CD4-positive, alpha-beta T cell treated with Interleukin-15 for 1 hour (primary cell): ENCODE data around the gene PPP2R3C.
"Not testable (repeated sequence)": the region's sequence is repeated elsewhere in the genome, so short reads cannot be mapped to it uniquely, and the experiment has no call there.

ENCODE experiments used
- DNase-seq: peaks from one replicate; pipeline ENCODE4 v3.0.0-alpha.2; 2020

Gene PPP2R3C

DNA sequence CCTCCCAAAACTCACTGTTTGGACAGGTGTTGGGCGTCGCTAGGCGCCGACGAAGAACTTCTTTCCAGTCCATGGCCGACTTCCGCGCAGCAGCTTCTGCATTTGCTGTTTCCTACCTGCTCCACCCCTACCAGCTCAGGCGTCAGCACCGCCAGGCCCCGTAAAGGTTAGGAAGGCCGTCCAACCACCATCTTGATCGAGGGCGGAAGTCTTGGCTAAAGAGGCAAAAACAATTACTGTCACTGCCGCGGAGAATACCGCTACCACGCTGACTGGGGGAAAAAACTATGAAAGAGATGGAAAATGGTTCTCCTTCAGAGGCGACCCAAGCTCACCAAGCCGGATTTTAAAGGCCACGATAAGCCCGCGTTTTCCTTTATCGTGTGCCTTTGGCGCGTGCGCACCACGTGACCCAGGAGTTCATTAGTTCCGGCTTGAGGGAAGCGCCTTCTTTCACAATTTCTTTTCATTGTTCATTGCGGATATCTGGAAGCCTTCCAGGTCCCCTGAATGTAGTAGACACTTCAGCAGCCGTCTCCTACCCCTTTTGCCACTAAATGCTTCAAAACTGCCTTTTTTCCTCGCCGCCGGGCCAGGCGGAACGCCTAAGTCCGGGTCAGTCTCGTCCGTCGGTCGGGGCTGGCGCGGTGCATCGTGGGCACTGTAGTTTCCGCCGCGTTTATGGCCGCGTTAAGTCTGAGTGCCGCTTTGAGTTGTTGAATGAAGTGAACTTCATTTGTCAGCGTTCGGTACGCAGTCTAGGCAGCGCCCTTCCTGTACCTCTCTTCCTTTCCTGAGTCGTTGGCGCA, at the start of gene PPP2R3C, which contains the start of gene PRORP:
TSS of gene PPP2R3C (minus strand) at position 104 of the 809 bp plus-strand sequence. CDS start at position 73, 31 bp downstream.
TSS of gene PRORP (plus strand) at position 666 of the 809 bp plus-strand sequence. CDS start 694 bp downstream, outside the sequence.
- peak; percentile 96 for DNase-seq

DNA sequence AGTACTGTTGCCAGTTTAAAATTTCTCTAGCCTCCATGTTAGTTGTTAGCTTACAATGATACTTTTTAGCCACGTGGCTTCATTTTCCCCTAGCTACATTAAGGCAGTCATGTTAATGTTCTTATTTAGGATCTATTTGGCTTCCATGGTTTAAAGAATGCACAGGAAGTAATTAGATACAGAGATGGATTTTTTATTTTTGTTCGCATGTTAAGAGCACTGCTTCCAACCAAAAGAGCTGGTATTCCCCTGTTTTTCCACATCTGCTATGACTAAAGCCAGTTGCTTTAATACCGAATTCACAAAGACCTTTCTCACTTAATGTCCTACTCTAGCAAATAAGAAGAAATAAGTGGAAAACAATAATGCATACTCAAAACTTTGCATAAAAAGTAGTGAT, 45.7 kb upstream of the PPP2R3C start:
- DNase-seq = no peak

DNA sequence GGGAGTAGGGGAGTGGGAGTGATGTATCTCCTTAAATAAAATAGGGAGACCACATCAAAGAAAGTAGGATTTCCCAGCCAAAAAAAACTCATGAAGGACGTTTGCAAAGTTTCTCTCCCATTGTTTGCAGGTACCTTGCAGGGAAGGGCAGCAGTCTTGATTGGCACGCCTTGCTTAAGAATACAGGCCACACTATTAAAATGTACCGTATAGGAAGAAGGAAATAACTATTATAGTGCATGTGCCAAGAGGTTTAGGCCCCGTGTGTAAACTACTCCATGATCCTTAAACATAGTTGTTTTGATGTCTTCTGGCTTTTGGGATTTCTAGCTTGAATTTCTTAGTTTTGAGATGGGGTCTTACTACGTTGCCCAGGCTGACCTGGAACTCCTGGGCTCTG, 43.1 kb upstream of the PPP2R3C start:
- no peak for DNase-seq

GRCh38 chr14:35163384-35163783, 41.6 kb upstream of the PPP2R3C start:
- DNase-seq = no peak

DNA sequence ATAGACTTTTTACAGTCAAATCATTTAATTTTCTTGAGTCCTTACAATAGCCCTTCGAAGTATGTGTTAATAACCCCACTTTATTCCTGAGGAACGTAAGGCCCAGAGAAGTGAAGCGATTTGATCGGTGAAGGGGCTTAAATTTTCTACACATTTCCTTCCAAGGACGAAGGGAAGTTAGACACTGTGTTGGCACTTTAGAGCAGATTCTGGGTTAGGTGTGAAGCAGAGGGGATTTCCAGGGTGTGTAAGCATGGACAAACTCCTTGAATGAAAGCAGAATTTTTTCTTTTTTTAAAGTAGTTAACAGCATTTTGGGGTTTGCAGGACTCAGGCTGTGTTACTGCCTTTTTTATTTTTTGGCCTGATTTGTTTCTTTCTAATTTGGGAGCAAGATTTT, 39.4 kb upstream of the PPP2R3C start:
- no peak for DNase-seq

GRCh38 chr14:35159742-35160409, 38.1 kb upstream of the PPP2R3C start:
- DNase-seq = no peak

DNA sequence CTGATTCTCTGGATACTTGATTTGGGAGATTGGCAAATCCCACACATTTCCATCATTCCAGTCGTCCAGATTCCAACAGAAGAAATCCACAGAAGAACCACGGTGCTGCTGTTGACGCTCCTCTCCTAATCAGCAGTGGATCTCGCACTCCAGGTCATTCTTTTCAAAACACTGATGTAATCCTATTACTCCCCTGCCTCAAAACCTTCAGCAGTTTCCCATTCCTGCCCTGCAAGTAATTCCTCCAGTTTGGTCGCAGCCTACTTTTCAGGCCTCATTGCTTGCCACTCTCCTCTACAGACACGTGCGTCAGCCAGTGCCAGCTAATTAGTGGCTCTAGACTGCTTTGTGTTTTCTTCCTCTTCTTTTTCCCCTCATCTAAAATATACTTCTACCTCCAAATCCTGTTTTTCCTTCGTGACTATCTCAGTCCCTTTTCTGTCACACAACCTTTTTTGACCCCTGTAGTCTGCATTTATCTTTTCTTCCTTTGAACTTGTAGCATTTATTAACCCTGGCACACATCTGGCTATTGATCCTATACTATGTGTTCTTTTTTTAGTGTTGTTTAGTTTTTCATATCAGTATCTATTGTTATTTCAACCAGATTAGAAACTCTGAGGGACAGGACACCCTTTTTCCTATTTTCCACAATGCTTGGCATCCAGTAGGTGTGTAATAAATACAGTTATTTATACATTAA, 37.3 kb upstream of the PPP2R3C start:
- DNase-seq = no peak

- DNase-seq = no peak
Observed at GRCh38 chr14:35158491-35158890, 36.7 kb upstream of the PPP2R3C start.

DNA sequence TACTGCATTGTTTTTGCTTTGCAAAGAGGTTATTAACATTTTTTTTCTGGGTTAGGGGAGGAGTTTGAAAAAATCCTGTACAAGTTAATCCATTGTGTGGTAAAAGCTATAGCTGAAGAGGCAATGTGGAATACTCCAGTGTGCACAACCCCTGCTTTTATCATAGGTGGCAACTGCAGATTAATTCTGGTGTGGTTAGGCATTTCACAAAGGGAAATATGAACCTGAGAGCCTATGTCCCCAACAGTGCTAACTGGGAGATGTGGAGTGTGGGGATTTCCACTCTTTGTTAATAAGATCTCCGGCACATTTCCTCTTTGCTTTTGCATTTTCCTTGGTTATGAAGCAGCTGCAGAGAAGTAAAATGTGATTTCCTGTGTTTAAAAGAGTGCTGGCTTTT, 34.2 kb upstream of the PPP2R3C start:
- no peak for DNase-seq

DNA sequence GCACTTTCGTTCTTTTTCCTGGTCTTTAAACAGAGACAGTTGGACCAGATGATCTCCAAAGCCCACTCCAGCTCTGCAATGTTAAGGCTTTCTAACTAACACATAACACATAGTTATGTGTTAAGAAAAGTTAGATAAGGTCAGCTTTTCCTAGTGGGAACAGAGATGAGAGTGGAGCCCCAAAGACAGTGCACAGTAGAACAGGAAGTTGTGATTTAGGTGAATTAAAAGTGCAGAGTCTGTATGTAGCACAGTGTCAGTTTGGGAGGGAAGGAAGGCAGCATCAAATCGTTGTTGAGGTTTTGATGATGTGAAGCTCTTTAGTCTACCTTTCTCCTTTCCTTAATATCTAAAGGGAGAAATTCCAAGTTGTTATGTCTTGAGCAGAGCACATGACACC, 32.2 kb upstream of the PPP2R3C start:
- DNase-seq = no peak

- DNase-seq = not testable (repeated sequence)
Observed at GRCh38 chr14:35152531-35152930, 30.7 kb upstream of the PPP2R3C start.

- no peak for DNase-seq
Observed at GRCh38 chr14:35149239-35149638, 27.4 kb upstream of the PPP2R3C start.

DNA sequence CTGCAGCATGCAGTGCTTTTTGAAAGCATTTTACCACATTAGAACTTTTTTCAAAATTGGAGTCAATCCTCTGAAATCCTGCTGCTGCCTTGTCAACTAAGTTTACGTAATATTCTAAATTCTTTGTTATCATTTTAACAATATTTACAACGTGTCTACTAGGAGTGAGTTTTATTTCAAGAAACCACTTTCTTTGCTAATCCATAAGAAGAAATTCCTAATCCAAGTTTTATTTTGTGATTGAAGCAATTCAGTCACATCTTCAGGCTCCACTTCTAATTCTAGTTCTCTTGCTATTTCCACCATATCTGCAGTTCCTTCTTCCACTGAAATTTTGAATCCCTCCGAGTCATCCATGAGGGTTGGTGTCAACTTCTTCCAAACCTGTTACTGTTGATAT, 25.9 kb upstream of the PPP2R3C start:
- no peak for DNase-seq

- no peak for DNase-seq
Observed at GRCh38 chr14:35147186-35147585, 25.4 kb upstream of the PPP2R3C start.

DNA sequence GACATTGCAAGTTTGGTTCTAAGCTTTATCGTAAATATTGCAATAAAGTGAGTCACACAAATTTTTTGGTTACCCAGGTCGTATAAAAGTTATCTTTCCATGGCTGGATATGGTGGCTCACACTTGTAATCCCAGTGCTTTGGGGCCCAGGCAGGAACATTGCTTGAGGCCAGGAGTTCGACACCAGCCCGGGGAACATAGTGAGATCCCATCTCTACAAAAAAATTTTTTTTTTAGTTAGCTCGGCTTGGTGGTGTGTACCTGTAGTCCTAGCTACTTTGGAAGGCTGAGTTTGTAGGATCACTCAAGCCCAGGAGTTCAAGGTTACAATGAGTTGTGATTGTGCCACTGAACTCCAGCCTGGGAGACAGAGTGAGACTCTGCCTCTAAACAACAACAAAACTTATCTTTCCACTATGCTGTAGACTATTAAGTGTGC, 24.9 kb upstream of the PPP2R3C start:
- DNase-seq = no peak

DNA sequence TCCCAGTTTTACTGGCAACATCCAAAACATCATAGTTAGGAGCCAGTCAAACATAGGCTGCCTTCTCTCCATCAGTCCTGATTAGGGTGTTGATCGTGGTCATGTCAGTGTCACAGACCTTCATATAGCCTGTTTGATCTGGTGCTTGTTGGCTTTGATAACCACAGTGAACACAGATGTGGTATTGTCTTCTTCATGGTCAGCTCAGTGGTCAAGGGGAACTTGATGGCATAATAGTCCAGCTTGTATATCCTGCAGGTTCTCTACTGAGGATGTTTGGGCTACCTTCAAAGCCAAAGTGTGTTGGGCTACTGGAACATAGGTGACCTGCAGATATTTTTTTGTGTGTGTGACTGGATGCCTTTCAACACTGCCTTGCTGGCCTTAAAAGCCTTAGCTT, 22.2 kb upstream of the PPP2R3C start:
- DNase-seq = no peak

- no peak for DNase-seq
Observed at GRCh38 chr14:35140718-35141581, 19.2 kb upstream of the PPP2R3C start.

GRCh38 chr14:35138585-35138984, 16.8 kb upstream of the PPP2R3C start:
- DNase-seq = no peak

- no peak for DNase-seq
Observed at GRCh38 chr14:35134329-35135123, 12.7 kb upstream of the PPP2R3C start.

DNA sequence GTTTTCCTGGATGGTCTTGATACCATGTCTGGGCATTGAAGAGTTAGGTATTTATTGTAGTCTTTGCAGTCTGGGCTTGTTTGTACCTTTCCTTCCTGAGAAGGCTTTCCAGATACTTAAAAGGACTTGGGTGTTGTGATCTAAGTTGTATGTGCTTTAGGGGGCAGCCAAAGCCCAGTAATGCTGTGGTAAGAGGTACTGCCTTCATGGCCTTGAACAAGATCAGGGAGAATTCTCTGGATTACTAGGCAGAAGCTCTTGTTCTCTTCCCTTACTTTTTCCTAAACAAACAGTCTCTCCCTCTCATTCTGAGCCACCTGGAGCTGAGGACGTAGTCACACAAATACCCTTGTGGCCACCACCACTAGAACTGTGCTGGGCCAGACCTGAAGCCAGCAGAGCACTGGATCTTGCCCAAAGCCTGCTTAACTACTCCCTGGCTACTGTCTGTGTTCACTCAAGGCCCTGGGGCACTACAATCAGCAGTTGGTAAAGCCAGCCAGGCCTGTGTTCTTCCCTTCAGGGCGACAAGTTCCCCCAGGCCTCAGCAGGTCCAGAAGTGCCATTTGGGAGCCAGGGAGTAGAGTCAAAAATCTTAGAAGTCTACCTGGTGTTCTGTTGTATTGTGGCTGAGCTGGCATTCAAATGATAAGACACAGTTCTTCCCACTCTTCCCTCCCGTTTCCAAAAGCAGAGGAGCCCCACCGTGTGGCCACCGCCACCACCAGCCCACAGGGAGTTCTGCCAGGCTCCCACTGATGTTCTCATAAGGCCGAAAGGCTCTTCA, 11.9 kb upstream of the PPP2R3C start:
- no peak for DNase-seq

DNA sequence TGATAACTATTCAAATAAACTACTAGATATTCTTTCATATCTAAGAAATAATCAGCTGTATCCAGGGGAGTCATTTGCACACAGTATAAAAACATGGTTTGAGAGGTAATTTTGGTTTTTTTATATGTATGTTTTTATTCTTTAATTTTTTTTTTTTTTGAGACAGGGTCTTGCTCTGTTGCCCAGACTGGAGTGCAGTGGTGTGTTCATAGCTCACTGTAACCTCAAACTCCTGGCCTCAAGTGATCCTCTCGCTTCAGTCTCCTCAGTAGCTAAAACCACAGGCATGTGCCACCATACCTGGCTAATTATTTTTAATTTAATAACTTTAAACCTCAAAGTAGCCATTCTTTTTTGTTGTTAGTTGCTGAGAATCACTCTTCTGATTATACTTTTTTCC, 2.3 kb upstream of the PPP2R3C start:
- no peak for DNase-seq
